ENCODE data around the gene HBZ.
A peak's percentile ranks its signal among the peaks of the same experiment; 100 is the strongest.
"Not testable (repeated sequence)": the region's sequence is repeated elsewhere in the genome, so short reads cannot be mapped to it uniquely, and the experiment has no call there.

Gene HBZ

DNA sequence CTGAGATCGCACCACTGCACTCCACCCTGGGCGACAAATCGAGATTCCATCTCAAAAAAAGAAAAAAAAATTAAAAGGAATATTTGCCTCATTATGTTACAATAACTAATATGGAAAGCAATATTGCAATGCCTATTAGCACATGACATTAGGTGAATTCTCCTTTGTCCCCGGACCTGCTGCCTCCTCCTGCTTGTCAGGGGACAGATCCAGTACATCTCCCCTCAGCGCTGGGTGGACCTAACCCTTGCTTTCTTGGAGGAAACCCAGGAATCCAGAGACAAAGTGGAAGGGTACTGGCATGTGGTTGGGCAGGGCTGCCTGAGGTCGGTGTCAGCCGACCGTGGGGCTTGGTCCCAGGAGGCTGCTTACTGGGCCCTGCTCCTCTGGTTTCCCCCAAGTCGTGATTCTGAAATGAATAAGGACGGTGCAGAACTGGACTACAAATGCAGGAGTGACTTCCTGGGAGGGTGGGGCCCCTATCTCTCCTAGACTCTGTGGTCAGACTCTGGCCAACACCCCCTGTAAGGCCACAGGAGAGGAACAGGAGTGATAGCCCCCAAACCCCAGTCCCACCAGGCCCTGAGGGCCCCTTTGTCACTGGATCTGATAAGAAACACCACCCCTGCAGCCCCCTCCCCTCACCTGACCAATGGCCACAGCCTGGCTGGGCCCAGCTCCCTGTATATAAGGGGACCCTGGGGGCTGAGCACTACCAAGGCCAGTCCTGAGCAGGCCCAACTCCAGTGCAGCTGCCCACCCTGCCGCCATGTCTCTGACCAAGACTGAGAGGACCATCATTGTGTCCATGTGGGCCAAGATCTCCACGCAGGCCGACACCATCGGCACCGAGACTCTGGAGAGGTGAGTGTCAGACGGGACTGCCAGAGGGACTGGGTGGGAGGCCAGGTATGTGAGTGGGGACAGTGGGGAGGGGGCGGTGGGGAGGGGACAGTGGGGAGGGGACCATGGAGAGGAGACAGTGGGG lies at the start of gene HBZ:
TSS of gene HBZ (plus strand) at position 504 of the 988 bp plus-strand sequence. CDS start at position 770, 266 bp downstream.
- no peak for DNase-seq

DNA sequence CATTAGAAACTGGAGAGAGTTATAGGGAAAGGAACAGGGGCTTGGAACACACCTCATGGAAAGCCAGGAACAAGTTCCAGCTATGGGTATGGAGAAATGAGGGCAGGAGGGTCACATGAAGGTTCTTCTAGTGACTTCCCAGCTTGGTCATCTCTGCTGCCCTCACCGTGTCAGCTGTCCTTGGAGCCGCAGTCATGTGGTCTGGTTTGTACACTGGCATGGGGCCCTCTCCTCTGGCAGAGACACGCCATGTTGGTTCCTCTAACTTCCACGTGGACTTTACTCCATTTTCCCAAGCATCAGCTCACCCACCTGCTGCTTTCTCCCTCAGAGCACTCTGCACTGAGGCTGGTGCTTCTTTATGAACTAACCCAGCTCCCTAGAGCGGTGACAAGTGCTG lies 48.1 kb upstream of the HBZ start:
- no peak for DNase-seq

DNA sequence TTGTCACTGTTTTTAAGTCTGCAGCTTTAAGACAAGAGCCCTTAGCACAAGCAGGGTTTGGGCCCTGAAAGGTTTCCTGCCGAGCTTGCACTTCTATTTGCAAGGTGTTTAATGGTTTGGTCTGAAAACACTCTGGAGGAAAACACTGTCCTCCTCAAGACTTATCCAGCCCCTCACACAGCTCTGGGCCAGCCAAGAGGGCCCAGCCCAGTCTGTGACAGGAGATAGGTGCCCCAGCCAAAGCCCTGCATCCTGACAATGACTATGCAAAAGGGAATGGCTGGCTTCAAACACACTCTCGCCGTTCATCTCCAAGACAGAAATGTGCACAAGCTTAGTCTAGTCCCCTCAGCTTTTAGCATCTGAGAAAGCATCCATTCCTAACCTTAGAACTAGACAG lies 47.5 kb upstream of the HBZ start:
- DNase-seq: no peak

DNA sequence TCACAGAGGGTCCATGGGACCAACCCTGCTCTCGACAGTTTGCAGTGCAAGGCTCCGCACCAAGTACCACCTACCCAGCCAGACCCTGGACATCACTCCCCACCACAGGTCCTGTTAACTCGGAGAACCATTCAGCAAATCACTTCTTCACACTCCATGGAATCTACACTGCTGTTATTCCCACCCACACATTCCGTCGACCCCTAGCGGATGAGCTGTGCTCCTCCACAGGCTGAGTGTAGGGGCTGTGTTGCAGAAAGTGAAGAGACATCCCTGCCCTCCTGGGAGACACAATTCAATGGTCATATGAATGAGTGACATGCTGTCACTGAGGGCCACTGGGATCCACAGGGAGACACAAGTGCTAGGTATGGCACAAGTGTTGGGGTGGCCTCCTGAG lies 46.9 kb upstream of the HBZ start:
- DNase-seq: no peak

DNA sequence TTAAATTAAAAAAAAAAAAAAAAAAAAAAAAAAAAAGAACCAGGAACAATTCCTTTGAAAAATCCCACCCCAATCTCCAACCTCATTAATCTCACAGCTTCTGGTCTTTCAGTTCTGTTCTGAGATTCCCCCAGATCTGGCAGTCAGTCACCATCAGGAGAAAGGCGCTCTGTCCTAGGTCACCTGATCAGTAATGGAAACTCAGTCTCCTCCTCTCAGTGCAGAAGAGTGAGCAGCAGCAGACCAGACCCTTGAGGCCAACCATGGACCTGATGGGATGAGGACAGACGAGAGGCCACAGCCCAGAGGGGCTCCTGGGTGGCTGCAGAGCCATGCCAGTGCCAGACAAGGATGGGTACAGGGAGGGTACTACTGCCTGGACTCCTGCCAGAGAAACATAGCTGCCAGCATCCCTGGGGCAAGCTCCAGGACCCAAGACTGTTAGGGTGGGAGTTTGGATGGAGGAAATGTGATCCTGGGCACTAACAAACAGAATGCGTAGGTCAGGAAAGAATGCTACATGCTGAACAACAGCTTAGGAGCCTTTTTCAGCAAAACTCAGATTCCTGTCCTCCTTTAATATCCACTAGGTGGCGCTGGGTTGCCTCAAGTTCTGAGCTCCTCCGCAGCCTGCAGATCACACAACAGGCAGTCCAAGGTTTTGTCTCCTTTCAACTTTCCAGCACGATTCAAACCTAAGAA lies 45.7 kb upstream of the HBZ start:
- peak; percentile 44 to 53 for DNase-seq

DNA sequence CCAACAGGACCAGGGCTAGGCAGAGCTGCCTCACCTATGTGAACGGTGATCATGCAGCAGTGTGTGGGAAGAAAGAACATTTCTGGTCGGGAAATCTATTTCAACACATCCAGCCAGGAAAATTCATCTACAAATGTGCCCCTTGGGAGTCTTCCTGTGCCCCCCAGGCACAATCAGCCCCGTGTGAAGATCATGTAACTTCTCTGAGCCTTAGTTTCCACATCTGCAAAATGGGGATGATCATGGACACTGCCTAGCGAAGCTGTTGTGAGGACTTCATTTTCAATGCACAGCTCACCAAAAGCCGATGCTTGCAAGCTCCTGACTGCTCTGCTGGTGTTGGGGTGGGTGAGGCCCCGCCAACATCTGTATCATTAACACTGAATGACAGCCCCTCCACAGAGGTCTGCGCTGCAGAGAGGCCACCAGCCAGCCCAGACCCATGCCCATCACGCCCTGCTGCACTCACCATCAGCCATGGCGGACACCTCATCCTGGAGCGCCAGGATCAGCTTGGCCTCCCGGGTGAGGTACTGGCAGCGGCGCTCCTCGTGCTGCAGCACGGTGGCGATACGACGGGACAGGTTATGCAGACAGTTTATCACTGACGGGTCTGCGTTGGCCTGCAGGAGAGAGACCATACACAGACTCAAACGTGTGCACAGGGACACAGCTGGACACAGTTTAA lies 40.1 kb upstream of the HBZ start:
- no peak for DNase-seq

DNA sequence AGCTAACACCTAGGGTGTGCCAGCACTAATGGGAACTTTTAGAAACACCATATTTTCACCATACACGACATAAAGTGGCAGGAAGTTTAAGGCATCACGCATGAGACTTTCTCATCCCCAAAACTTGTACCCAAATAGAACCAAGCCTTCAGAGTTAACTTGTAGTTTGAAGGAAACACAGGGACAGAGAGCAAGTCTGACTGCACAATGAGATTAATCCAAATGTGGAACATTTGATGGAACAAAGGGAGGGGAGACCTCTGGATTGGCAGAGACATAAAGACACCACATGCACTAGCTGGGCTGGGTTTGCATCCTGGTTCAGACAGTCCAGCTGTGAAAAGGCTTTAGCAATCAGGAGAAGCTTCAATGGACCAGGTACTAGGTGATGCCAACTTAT lies 38.1 kb upstream of the HBZ start:
- DNase-seq: no peak

DNA sequence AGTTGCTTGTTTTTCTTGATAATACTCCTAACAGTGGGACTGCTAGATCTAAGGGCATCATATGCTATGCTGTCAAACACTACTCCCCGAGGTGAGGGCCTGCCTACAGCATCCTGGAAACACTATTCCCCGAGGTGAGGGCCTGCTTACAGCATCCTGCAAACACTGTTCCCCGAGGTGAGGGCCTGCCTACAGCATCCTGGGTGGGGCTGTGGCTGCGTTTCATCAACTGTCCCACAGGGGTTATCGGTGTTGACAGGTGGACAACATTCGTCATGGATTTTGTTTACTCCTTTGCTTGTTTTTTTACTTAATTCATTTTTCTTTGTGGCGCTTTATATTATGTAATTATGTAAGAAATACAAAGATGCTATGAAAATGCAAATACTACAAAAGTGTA lies 36.4 kb upstream of the HBZ start:
- DNase-seq: no peak

DNA sequence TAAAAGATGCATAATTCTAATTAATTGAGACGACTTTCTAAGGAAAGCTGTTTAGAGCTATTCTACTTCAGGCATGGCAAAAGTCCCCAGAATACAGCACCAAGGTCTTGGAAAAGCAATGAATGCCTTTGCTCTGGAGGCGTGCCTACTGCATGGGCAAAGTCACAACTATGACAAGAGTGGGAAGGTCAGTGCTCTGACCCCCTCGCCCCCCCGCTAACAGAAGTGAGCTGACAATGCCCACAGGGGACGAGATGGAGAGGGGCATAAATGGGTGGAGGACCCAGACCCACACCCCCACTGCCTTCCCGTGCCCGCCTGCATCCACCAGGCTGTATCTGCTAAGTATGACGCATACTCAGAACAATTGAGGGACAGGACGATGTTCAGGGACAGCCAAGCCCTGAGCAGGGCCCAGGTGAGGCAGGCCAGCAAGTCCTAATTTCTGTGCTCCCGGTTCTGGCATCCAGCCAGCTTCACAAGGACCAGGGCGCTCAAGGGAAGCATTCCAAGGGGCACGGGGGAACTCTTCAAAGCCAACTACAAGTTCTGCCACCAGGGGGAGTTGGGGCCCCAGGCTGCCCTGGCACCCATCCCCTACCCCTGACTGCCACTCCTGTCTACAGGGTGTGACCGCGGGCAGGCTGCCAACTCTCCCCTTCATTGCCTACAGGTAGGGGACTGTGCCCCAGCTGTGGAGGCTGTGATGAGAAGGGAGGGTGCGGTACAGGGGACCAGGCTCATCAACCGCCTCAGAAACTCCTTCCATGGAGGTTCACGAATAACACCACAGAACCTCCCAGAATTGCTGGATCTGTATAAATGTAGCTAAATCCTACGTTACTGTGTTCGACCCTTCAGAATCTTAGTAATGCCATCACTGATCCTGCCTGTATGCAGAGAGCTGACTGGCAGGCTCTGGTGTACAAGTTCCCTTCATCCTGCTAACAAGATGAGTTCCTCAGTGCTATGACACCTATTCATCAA lies 34.8 kb upstream of the HBZ start:
- DNase-seq: peak; percentile 66 to 71

DNA sequence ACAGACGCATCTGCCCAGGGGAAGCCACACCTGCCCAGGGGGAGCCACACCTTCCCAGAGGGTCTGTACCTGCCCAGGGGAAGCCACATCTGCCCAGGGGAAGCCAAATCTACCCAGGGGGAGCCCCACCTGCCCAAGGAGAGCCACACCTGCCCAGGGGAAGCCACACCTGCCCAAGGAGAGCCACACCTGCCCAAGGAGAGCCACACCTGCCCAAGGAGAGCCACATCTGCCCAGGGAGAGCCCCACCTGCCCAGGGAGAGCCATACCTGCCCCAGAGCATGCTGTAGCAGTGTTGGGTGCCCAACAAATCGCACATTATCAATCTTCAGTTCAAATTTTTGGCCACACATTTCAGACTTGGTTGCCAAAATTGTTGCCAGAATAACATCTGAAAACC lies 33.6 kb upstream of the HBZ start:
- DNase-seq: no peak

DNA sequence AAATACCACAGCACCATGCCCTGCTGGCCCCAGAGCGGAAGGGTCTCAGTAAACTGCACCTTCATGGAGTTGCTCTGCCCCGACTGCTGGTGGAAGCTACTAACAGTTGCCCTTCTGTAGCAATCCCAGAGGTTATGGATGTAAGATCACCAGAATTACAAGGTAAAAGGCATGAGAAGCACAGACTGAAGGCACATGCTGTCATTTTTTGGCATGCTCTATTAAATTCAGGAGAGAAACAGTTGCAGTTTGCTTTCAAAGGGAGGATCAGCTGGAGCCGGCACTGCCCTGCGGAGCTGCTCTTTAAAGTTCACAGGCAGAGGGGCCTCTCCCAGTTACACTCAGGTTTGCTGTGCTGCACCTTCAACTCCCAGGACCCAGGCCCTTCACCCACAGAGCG lies 33.1 kb upstream of the HBZ start:
- DNase-seq: no peak

DNA sequence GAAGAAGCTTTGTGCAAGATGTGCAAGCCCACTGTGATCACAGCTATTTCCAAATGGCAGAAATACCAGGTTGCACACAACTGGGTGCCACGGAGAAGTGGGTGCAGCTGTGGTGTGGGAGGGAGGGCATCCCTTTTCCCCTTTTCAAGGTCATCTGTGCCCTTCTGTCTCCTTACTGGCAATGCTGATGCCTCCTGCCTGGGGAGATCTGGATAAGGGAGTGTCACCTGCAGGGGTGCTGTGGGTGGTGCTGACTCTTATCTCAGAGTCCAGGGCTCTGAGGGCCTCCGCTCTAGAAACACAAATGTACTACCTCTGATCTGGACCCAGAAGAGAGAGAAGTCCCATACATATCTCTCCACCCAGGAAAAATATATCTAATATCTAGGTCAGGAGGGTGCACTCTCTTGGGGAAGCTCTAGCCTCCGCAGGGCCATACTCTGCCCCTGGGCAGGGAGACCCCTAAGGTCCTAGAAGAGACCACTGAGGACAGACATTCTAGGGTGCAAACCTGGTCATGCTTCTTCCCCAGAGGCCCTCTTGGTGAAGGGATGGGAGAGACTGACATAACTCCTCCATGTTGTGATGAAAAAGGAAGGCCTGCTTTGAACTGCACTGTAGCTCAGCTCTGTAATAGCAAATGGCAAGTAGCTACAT lies 32.5 kb upstream of the HBZ start:
- no peak for DNase-seq

DNA sequence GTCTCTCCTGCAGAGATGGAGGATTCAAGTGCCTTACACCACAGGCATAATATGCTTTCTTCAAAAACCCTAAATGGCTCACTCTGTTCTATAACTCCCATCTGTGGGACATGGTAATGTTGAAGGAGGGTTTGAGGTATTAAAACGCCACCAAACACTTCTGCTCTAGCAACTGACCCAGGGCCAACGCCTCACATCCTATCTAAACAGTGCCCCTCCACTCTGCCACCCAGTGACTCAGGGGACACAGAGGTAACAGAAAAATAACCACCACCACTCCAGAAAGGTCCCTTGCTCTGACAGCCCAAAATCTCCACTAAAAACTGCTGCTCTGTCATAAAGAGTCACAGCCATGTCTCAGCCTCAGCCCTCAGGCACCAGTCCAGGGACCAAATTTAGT lies 31.7 kb upstream of the HBZ start:
- no peak for DNase-seq

DNA sequence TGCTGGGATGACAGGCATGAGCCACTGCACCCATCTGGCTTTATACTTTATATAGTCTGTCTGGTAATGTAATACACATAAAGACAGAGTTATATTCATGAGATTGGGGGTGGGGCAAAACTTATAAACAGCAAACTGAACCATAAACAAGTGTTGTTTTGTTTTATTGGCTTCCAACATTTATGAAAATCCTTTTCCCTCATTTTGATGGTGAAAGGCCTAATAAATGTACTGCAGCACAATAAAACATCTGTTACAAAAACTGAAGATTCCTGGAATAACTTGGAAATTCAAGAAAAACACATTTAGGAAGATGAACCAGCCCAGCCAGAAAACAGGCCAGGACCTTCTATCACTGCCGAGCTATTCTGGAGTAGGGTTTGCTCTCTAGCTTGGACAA lies 30.1 kb upstream of the HBZ start:
- DNase-seq: no peak

DNA sequence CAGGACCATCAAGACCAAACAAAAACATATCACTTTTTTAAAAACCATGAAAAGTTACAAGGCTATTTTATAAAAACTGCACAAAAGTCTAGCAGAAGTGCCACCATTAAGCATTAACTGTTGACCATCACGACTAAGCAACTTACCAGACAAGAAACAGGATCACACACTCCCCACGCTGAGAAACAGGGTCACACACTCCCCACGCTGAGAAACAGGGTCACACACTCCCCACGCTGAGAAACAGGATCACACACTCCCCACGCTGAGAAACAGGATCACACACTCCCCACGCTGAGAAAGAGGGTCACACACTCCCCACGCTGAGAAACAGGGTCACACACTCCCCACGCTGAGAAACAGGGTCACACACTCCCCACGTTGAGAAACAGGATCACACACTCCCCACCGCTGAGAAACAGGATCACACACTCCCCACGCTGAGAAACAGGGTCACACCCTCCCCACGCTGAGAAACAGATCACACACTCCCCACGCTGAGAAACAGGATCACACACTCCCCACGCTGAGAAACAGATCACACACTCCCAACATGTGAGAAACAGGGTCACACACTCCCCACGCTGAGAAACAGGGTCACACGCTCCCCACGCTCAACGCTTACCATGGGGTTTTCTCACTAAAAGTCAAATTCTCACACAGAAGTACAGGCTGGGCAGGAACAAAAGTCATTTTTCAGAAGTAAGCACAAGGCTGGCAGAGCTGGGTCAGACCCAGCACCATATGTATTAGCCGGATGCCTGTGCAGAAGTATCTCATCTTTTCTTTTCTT lies 28.7 kb upstream of the HBZ start:
- DNase-seq: not testable (repeated sequence)

DNA sequence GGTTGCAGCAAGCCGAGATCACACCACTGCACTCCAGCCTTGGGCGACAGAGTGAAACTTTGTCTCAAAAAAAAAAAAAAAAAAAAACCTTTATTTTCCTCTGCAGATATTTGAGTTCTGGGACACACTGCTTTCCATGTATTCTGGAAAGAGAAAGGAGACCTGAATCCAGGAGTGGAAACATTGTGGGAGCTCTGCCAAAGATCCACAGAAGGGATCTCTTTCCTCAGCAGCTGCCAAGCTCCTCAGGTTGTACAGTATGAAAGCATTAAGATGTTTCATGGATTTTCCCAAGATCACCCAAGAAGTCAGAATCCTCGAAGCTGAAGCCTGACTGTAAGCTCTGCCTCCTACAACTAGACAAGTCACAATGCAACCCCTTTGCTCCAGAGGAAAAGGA lies 27.4 kb upstream of the HBZ start:
- no peak for DNase-seq

DNA sequence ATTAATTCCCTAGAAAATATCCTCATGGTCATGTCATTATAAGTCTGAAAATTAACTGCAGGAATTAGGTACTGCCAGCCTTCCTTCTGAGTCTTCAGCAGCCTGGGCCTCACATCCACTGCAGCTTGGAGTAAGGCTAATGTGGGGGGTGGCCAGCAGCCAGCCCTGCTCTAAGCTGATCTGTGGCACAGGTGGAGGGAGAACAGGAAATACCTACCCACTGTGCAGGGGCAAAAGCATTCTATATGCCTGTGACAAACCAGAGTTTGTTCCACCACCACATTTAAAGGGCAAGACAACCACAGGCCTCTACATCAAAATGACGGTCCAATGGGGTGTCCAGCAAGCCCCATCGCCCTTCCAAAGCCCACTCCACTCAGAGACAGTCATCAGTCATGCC lies 23.4 kb upstream of the HBZ start:
- no peak for DNase-seq

DNA sequence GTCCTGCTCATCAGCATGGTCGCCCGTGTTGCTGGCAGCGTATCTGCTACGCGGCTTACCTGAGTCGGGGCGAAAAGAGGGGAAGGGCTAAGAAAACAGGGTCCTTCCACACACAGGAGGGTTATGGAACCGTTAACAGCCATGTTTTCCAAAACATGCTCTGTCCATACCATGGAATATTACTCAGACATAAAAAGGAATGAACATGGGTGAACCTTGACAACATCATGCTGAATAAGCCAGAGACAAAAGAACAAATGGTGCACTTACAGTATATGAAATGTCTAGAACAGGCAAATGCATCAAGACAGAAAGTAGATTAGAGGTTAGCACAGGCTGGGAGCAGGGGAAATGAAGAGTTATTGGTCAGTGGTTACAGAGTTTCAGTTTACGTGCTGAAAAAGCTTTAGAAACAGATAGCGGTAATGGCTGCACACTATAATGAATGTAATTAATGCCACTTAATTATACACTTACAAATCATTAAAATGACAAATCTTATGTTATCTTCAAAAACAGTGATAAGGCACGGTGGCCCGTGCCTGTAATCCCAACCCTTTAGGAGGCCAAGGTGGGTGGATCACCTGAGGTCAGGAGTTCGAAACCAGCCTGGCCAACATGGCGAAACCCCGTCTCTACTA lies 21.8 kb upstream of the HBZ start:
- no peak for DNase-seq

DNA sequence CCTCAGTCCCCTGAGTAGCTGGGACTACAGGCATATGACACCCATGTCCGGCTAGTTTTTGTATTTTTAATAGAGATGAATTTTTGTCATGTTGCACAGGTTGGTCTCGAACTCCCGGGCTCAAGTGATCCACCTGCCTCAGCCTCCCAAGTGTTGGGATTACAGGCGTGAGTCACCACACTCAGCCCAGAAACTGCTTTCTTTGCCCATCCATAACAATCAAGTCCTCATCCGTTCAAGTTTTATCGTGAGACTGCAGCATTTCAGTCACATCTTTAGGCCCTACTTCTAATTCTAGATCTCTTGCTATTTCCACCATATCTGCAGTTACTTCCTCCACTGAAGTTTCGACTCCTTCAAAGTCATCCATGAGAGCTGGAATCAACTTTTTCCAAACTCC lies 20.3 kb upstream of the HBZ start:
- DNase-seq: no peak

DNA sequence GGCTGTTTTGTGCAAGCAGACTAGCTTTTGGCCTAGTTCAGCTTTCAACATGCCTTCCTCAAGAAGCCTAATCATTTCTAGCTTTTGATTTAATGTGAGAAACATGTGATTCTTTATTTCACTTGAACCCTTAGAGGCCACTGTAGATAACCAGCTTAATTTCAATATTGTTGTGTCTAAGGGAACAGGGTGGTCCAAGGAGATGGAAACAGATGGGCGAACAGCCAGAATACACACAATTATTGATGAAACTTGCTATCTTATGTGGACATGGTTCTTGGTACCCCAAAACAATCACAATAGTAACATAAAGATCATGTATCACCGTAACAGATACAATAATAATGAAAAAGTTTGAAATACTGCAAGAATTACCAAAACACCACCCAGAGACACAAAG lies 18.7 kb upstream of the HBZ start:
- DNase-seq: no peak

DNA sequence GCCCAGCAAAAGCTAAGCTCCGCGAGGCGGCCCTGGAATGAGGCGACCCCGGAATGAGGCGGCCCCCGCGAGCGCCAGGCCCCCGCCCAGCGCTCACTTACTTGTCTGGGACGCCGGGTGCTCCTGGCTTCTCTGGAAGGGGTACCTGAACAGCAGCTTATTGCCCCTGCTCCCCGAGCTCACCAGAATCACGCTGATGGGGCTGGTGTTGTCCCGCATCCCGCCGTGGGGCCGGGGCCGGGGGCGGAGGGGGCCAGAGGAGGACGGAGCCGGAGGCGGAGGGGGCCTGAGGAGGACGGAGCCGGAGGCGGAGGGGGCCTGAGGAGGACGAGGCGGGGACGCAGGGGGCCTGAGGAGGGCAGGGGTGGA lies 14.4 kb upstream of the HBZ start:
- peak; percentile 26 to 38 for DNase-seq

Data from activated CD4-positive, alpha-beta T cell treated with anti-CD3 and anti-CD28 coated beads, Interleukin-2, amount 50 U/mL, for 48 hours (primary cell).